Measurements from ENCODE around the gene ACADL.

DNA sequence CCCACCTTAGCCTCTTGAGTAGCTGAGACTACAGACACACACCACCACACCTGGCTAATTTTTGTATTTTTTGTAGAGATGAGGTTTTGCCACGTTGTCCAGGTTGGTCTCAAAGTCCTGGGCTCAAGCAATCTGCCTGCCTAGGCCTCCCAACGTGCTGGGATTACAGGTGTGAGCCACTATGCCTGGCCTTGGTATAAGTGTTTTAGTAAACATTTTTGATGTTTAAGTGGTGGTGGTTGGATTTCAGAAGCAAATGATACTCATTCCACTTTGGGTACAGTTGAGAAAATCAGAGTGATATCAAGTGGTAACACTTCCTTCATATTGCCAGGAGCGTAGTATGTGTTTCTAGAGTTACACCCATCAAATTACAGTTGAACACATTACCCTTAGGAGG, 25.4 kb downstream of the ACADL start:
- TF ChIP-seq HDAC2 (CRISPR knock-in tag; IDR thresholded peaks at IDR 0.05) (no peak), FOXK2 (IDR thresholded peaks at IDR 0.05) (no peak), POLR2A (IDR thresholded peaks at IDR 0.05; ENCODE audit: insufficient read depth in 1 of 2, low read depth in 2 of 2, low read length in 2 of 2) (no peak), ZFP37 (CRISPR knock-in tag; IDR thresholded peaks at IDR 0.05; ENCODE audit: borderline replicate concordance) (no peak), ASH2L (IDR thresholded peaks at IDR 0.05; ENCODE audit: insufficient read length, low read depth, low read length) (no peak), MXI1 (IDR thresholded peaks at IDR 0.05; ENCODE audit: borderline replicate concordance, low read depth, low read length) (no peak), STAT5B (CRISPR knock-in tag; IDR thresholded peaks at IDR 0.05) (no peak)
- TF ChIP-seq, protein P1, sequence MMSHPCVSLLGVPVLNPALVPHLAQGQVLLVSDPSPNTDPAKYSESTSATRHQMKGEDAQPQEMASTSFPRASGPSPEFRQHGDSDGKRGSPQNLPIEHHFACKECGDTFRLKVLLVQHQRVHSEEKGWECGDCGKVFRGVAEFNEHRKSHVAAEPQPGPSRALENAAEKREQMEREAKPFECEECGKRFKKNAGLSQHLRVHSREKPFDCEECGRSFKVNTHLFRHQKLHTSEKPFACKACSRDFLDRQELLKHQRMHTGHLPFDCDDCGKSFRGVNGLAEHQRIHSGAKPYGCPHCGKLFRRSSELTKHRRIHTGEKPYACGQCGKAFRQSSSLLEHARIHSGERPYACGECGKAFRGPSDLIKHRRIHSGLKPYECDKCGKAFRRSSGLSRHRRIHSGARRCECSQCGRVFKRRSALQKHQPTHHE (CRISPR knock-in tag; IDR thresholded peaks at IDR 0.05; ENCODE audit: borderline replicate concordance) = no peak
- TF ChIP-seq, protein P2, sequence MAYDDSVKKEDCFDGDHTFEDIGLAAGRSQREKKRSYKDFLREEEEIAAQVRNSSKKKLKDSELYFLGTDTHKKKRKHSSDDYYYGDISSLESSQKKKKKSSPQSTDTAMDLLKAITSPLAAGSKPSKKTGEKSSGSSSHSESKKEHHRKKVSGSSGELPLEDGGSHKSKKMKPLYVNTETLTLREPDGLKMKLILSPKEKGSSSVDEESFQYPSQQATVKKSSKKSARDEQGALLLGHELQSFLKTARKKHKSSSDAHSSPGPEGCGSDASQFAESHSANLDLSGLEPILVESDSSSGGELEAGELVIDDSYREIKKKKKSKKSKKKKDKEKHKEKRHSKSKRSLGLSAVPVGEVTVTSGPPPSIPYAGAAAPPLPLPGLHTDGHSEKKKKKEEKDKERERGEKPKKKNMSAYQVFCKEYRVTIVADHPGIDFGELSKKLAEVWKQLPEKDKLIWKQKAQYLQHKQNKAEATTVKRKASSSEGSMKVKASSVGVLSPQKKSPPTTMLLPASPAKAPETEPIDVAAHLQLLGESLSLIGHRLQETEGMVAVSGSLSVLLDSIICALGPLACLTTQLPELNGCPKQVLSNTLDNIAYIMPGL (CRISPR knock-in tag; IDR thresholded peaks at IDR 0.05; ENCODE audit: borderline replicate concordance in 1 of 2, low read depth in 1 of 2) = no peak
- TF ChIP-seq, protein P3, sequence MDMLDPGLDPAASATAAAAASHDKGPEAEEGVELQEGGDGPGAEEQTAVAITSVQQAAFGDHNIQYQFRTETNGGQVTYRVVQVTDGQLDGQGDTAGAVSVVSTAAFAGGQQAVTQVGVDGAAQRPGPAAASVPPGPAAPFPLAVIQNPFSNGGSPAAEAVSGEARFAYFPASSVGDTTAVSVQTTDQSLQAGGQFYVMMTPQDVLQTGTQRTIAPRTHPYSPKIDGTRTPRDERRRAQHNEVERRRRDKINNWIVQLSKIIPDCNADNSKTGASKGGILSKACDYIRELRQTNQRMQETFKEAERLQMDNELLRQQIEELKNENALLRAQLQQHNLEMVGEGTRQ (IDR thresholded peaks at IDR 0.05; ENCODE audit: low read depth, low read length) = no peak
- TF ChIP-seq, protein P3 (CRISPR knock-in tag; IDR thresholded peaks at IDR 0.05; ENCODE audit: borderline replicate concordance) = no peak
- TF ChIP-seq, protein P4, sequence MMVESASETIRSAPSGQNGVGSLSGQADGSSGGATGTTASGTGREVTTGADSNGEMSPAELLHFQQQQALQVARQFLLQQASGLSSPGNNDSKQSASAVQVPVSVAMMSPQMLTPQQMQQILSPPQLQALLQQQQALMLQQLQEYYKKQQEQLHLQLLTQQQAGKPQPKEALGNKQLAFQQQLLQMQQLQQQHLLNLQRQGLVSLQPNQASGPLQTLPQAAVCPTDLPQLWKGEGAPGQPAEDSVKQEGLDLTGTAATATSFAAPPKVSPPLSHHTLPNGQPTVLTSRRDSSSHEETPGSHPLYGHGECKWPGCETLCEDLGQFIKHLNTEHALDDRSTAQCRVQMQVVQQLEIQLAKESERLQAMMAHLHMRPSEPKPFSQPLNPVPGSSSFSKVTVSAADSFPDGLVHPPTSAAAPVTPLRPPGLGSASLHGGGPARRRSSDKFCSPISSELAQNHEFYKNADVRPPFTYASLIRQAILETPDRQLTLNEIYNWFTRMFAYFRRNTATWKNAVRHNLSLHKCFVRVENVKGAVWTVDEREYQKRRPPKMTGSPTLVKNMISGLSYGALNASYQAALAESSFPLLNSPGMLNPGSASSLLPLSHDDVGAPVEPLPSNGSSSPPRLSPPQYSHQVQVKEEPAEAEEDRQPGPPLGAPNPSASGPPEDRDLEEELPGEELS (CRISPR knock-in tag; IDR thresholded peaks at IDR 0.05) = no peak
- TF ChIP-seq, protein P5, sequence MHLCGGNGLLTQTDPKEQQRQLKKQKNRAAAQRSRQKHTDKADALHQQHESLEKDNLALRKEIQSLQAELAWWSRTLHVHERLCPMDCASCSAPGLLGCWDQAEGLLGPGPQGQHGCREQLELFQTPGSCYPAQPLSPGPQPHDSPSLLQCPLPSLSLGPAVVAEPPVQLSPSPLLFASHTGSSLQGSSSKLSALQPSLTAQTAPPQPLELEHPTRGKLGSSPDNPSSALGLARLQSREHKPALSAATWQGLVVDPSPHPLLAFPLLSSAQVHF (CRISPR knock-in tag; IDR thresholded peaks at IDR 0.05) = no peak
- TF ChIP-seq, protein P6, sequence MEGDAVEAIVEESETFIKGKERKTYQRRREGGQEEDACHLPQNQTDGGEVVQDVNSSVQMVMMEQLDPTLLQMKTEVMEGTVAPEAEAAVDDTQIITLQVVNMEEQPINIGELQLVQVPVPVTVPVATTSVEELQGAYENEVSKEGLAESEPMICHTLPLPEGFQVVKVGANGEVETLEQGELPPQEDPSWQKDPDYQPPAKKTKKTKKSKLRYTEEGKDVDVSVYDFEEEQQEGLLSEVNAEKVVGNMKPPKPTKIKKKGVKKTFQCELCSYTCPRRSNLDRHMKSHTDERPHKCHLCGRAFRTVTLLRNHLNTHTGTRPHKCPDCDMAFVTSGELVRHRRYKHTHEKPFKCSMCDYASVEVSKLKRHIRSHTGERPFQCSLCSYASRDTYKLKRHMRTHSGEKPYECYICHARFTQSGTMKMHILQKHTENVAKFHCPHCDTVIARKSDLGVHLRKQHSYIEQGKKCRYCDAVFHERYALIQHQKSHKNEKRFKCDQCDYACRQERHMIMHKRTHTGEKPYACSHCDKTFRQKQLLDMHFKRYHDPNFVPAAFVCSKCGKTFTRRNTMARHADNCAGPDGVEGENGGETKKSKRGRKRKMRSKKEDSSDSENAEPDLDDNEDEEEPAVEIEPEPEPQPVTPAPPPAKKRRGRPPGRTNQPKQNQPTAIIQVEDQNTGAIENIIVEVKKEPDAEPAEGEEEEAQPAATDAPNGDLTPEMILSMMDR (CRISPR knock-in tag; IDR thresholded peaks at IDR 0.05) = no peak

Data from HepG2 (cell line).